Measurements from ENCODE around the gene SMOC2.

GRCh38 chr6:168667428-168667805, 226.4 kb downstream of the SMOC2 start:
- no peak for TF ChIP-seq POLR2A (IDR thresholded peaks at IDR 0.05)
- TF ChIP-seq, protein P1, sequence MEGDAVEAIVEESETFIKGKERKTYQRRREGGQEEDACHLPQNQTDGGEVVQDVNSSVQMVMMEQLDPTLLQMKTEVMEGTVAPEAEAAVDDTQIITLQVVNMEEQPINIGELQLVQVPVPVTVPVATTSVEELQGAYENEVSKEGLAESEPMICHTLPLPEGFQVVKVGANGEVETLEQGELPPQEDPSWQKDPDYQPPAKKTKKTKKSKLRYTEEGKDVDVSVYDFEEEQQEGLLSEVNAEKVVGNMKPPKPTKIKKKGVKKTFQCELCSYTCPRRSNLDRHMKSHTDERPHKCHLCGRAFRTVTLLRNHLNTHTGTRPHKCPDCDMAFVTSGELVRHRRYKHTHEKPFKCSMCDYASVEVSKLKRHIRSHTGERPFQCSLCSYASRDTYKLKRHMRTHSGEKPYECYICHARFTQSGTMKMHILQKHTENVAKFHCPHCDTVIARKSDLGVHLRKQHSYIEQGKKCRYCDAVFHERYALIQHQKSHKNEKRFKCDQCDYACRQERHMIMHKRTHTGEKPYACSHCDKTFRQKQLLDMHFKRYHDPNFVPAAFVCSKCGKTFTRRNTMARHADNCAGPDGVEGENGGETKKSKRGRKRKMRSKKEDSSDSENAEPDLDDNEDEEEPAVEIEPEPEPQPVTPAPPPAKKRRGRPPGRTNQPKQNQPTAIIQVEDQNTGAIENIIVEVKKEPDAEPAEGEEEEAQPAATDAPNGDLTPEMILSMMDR (IDR thresholded peaks at IDR 0.05) = no peak

Measured in prostate gland (tissue), 2 donors.